WI38 (cell line): ENCODE results near the gene KCNIP1.

Experiments used
- H3K4me3 ChIP-seq: 2 replicates; pipeline ENCODE4 v1.5.1; 2011; ENCODE audit warnings: low read depth, mild to moderate bottlenecking, control low read depth, low read length
- CTCF ChIP-seq: IDR thresholded peaks from 2 replicates; pipeline ENCODE4 v1.5.1; 2012; ENCODE audit warnings: low read depth, mild to moderate bottlenecking, control low read depth, low read length

Gene KCNIP1

DNA sequence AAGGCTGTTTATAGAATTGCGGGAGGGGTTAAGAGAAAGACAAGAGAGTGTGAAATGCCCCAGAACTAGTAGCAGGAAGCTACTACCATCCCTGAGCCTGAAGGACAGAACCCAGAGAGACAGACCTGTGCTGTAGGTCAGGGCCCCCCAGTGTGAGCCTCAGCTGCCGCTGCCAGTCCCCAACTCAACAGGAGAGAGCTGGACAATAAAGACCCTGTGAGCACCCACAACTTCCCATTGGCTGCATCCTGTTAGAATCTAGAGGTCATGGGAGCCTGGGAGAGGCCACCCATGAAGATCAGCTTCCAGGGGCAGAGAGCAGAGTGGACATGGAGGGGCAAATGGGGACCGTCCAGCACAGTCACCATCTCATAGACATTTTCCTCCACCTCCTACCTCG, 152.5 kb downstream of the KCNIP1 start:
- no peak overlapping the region for H3K4me3 ChIP-seq
- TF ChIP-seq CTCF = no peak

- no peak overlapping the region for H3K4me3 ChIP-seq
- no peak for TF ChIP-seq CTCF
Measured at GRCh38 chr5:170660531-170660930, 156.7 kb downstream of the KCNIP1 start.

- H3K4me3 ChIP-seq = no peak overlapping the region
- TF ChIP-seq CTCF = no peak
Measured at GRCh38 chr5:170662966-170663365, 159.1 kb downstream of the KCNIP1 start.

GRCh38 chr5:170678811-170679210, 175.0 kb downstream of the KCNIP1 start:
- no peak overlapping the region for H3K4me3 ChIP-seq
- no peak for TF ChIP-seq CTCF

DNA sequence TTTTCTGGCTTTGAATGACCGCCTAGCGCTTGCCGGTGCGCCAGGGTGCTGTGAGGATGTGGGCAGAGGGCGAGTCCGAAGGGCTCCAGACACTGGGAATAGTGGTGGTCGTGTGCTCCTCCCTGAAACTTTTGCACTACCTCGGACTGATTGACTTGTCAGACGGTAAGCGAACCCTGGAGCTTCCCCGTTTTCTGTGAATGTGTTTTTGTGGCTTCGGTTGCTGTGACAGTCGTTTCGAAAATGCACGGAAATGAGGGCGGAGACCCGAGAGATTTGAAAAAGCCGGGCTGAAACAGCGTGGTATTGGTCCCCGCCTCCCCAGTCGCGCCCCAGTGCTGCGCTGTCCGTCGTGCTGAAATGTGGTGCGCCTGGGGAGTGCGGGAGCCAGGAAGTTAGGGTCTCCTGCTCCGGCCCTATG, 177.2 kb downstream of the KCNIP1 start:
- no peak for TF ChIP-seq CTCF

GRCh38 chr5:170691657-170692056, 187.8 kb downstream of the KCNIP1 start:
- no peak overlapping the region for H3K4me3 ChIP-seq
- TF ChIP-seq CTCF = no peak

More for the DNA sequence above, 177.2 kb downstream of the KCNIP1 start:
- H3K4me3 ChIP-seq = no peak overlapping the region

GRCh38 chr5:170693701-170694100, 189.9 kb downstream of the KCNIP1 start:
- no peak for TF ChIP-seq CTCF
- H3K4me3 ChIP-seq = no peak overlapping the region
